WTC11 (cell line): ENCODE measurements around the gene ZEB2. TPM values are rescaled to one million over a fixed set of nuclear protein-coding genes. Genes with fewer than 3 reads are reported as not detected.

ENCODE experiments used
- ATAC-seq: fragments of 200-7000 bp; cut with Tn5 transposase; 2 replicates; pipeline ENCODE4 v1.10.0; 2021; ENCODE audit warnings: mild to moderate bottlenecking, moderate library complexity
- CTCF ChIA-PET: fragments of 300-600 bp; sonication (Branson Sonifier 250); formaldehyde crosslinking; loops from one replicate; lab custom pipeline; 2021; ENCODE audit warnings: antibody characterized with exemption; lab: Charles Lee
- POLR2A ChIA-PET: fragments of 350-600 bp; sonication (Branson Sonifier 250); formaldehyde crosslinking; loops from one replicate; lab custom pipeline; 2021; ENCODE audit warnings: antibody characterized with exemption; lab: Charles Lee
- DNase-seq: peaks from one replicate; pipeline ENCODE4 v3.0.0; 2021; ENCODE audit warnings: low spot score
- H3K27ac Mint-ChIP-seq: 2 replicates; pipeline ENCODE4 v1.8.0; 2021; ENCODE audit warnings: mixed read lengths
- H3K27me3 Mint-ChIP-seq: 2 replicates; pipeline ENCODE4 v1.8.0; 2021; ENCODE audit warnings: low read depth, mild to moderate bottlenecking, moderate library complexity, mixed read lengths
- H3K36me3 Mint-ChIP-seq: 2 replicates; pipeline ENCODE4 v1.8.0; 2021; ENCODE audit warnings: mixed read lengths
- H3K4me1 Mint-ChIP-seq: 2 replicates; pipeline ENCODE4 v1.8.0; 2022; ENCODE audit warnings: mixed read lengths
- H3K4me3 Mint-ChIP-seq: 2 replicates; pipeline ENCODE4 v1.8.0; 2021; ENCODE audit warnings: mild to moderate bottlenecking, moderate library complexity, mixed read lengths
- H3K9me3 Mint-ChIP-seq: 2 replicates; pipeline ENCODE4 v1.8.0; 2021; ENCODE audit warnings: mixed read lengths
- NFE2L1 ChIP-seq: sonication (generic); formaldehyde crosslinking; IDR thresholded peaks from 2 replicates; pipeline ENCODE4 v1.8.1; 2023; ENCODE audit warnings: missing genetic modification reagents
- NR1H2 ChIP-seq: sonication (generic); formaldehyde crosslinking; IDR thresholded peaks from 2 replicates; pipeline ENCODE4 v1.9.0; 2021; ENCODE audit warnings: mild to moderate bottlenecking, moderate library complexity, missing genetic modification reagents
- RELA ChIP-seq: sonication (generic); formaldehyde crosslinking; IDR thresholded peaks from 2 replicates; pipeline ENCODE4 v1.8.1; 2022; ENCODE audit warnings: missing genetic modification reagents, mild to moderate bottlenecking, borderline replicate concordance
- SMAD4 ChIP-seq: sonication (generic); formaldehyde crosslinking; IDR thresholded peaks from 2 replicates; pipeline ENCODE4 v1.8.0; 2022; ENCODE audit warnings: mild to moderate bottlenecking, missing genetic modification reagents
- ZBTB21 ChIP-seq: sonication (generic); formaldehyde crosslinking; IDR thresholded peaks from 2 replicates; pipeline ENCODE4 v1.8.1; 2023; ENCODE audit warnings: mild to moderate bottlenecking, missing genetic modification reagents, borderline replicate concordance
- ZNF396 ChIP-seq: fragments of 250-450 bp; sonication (Bioruptor Pico); IDR thresholded peaks from 2 replicates; pipeline ENCODE4 v1.8.0; 2021; ENCODE audit warnings: mild to moderate bottlenecking, moderate library complexity, borderline replicate concordance
- total RNA-seq: library from RNA; stranded (reverse); gene quantifications from 3 replicates; pipeline ENCODE4 v1.2.3, GENCODE V29; 2021
- TF ChIP-seq, protein P1 (sequence below): sonication (generic); formaldehyde crosslinking; IDR thresholded peaks from 2 replicates; pipeline ENCODE4 v1.8.0; 2022; ENCODE audit warnings: mild to moderate bottlenecking, missing genetic modification reagents
- TF ChIP-seq, protein P2 (sequence below): sonication (generic); formaldehyde crosslinking; IDR thresholded peaks from 2 replicates; pipeline ENCODE4 v1.8.0; 2022; ENCODE audit warnings: missing genetic modification reagents
- TF ChIP-seq, protein P3 (sequence below): fragments of 250-450 bp; sonication (Bioruptor Pico); IDR thresholded peaks from 2 replicates; pipeline ENCODE4 v1.9.0; 2021; ENCODE audit warnings: moderate library complexity, mild to moderate bottlenecking, inconsistent platforms, borderline replicate concordance
- TF ChIP-seq, protein P4 (sequence below): fragments of 250-450 bp; sonication (Bioruptor Pico); IDR thresholded peaks from 2 replicates; pipeline ENCODE4 v1.9.0; 2021; ENCODE audit warnings: mild to moderate bottlenecking, borderline replicate concordance
- TF ChIP-seq, protein P5 (sequence below): fragments of 200-600 bp; IDR thresholded peaks from 2 replicates; pipeline ENCODE4 v1.8.0; 2022; ENCODE audit warnings: antibody characterized with exemption
- TF ChIP-seq, protein P6 (sequence below): fragments of 250-450 bp; sonication (Bioruptor Pico); IDR thresholded peaks from 2 replicates; pipeline ENCODE4 v2.1.2; 2022; ENCODE audit warnings: mild to moderate bottlenecking, moderate library complexity
- TF ChIP-seq, protein P7 (sequence below): sonication (generic); formaldehyde crosslinking; conservative IDR thresholded peaks from 2 replicates; pipeline ENCODE4 v1.8.1; 2023; ENCODE audit warnings: mild to moderate bottlenecking, low read depth, missing genetic modification reagents, moderate library complexity
- TF ChIP-seq, protein P8 (sequence below): fragments of 250-450 bp; sonication (Bioruptor Pico); IDR thresholded peaks from 2 replicates; pipeline ENCODE4 v1.9.0; 2021; ENCODE audit warnings: mild to moderate bottlenecking

ZEB2 gene
- total RNA-seq, 1 experiment from 2014 or later, result 0.42 TPM

DNA sequence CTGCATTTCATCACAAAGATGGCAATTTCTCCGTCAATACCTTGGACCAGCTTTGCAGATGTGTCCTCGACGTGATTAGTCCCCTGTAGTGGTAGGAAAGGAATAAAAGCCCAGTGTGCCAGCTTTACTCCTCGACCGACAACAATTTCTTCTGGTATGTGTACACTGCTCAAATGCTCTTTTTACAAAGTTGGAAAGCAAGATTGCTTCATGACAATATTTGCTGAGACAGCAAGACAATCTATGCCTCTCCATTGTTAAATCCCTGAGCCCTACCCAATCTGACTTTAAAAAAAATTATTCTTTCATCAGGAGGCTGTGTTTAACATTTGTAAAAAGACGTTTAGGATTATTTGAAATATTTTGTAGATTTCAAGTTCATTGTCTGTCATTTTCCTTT, 27.6 kb upstream of the ZEB2 start (continued):
- TF ChIP-seq, protein P1, sequence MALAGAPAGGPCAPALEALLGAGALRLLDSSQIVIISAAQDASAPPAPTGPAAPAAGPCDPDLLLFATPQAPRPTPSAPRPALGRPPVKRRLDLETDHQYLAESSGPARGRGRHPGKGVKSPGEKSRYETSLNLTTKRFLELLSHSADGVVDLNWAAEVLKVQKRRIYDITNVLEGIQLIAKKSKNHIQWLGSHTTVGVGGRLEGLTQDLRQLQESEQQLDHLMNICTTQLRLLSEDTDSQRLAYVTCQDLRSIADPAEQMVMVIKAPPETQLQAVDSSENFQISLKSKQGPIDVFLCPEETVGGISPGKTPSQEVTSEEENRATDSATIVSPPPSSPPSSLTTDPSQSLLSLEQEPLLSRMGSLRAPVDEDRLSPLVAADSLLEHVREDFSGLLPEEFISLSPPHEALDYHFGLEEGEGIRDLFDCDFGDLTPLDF (CRISPR knock-in tag), result no peak
- TF ChIP-seq NFE2L1 (CRISPR knock-in tag) (no peak), SMAD4 (no peak)
- TF ChIP-seq, protein P2, sequence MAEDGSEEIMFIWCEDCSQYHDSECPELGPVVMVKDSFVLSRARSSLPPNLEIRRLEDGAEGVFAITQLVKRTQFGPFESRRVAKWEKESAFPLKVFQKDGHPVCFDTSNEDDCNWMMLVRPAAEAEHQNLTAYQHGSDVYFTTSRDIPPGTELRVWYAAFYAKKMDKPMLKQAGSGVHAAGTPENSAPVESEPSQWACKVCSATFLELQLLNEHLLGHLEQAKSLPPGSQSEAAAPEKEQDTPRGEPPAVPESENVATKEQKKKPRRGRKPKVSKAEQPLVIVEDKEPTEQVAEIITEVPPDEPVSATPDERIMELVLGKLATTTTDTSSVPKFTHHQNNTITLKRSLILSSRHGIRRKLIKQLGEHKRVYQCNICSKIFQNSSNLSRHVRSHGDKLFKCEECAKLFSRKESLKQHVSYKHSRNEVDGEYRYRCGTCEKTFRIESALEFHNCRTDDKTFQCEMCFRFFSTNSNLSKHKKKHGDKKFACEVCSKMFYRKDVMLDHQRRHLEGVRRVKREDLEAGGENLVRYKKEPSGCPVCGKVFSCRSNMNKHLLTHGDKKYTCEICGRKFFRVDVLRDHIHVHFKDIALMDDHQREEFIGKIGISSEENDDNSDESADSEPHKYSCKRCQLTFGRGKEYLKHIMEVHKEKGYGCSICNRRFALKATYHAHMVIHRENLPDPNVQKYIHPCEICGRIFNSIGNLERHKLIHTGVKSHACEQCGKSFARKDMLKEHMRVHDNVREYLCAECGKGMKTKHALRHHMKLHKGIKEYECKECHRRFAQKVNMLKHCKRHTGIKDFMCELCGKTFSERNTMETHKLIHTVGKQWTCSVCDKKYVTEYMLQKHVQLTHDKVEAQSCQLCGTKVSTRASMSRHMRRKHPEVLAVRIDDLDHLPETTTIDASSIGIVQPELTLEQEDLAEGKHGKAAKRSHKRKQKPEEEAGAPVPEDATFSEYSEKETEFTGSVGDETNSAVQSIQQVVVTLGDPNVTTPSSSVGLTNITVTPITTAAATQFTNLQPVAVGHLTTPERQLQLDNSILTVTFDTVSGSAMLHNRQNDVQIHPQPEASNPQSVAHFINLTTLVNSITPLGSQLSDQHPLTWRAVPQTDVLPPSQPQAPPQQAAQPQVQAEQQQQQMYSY (CRISPR knock-in tag), result no peak
- TF ChIP-seq, protein P3, sequence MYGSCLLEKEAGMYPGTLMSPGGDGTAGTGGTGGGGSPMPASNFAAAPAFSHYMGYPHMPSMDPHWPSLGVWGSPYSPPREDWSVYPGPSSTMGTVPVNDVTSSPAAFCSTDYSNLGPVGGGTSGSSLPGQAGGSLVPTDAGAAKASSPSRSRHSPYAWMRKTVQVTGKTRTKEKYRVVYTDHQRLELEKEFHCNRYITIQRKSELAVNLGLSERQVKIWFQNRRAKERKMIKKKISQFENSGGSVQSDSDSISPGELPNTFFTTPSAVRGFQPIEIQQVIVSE (CRISPR knock-in tag), result no peak
- TF ChIP-seq, protein P4, sequence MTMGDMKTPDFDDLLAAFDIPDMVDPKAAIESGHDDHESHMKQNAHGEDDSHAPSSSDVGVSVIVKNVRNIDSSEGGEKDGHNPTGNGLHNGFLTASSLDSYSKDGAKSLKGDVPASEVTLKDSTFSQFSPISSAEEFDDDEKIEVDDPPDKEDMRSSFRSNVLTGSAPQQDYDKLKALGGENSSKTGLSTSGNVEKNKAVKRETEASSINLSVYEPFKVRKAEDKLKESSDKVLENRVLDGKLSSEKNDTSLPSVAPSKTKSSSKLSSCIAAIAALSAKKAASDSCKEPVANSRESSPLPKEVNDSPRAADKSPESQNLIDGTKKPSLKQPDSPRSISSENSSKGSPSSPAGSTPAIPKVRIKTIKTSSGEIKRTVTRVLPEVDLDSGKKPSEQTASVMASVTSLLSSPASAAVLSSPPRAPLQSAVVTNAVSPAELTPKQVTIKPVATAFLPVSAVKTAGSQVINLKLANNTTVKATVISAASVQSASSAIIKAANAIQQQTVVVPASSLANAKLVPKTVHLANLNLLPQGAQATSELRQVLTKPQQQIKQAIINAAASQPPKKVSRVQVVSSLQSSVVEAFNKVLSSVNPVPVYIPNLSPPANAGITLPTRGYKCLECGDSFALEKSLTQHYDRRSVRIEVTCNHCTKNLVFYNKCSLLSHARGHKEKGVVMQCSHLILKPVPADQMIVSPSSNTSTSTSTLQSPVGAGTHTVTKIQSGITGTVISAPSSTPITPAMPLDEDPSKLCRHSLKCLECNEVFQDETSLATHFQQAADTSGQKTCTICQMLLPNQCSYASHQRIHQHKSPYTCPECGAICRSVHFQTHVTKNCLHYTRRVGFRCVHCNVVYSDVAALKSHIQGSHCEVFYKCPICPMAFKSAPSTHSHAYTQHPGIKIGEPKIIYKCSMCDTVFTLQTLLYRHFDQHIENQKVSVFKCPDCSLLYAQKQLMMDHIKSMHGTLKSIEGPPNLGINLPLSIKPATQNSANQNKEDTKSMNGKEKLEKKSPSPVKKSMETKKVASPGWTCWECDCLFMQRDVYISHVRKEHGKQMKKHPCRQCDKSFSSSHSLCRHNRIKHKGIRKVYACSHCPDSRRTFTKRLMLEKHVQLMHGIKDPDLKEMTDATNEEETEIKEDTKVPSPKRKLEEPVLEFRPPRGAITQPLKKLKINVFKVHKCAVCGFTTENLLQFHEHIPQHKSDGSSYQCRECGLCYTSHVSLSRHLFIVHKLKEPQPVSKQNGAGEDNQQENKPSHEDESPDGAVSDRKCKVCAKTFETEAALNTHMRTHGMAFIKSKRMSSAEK (CRISPR knock-in tag), result no peak

DNA sequence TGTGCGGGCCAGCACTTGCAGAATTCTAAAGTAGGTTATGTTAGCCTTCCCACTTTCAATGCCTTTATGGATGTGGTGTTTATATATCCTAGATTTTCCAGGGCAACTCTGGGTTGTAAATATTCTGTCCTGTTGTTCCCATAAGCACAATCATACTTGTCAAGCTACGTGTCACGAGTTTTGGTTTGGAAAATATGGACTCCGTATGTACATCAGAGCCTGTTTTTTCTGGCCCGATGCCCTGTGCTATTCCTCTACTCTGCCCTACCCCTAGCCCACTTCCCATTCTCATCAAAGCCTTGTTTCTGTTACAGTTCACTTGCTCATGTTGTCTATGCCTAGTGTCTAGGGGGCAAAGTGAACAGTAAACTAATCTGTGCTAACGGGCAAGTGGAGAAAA, 27.0 kb upstream of the ZEB2 start:
- no peak overlapping the region for H3K4me3 Mint-ChIP-seq
- no peaks in the 10 kb centered on the region for H3K36me3 Mint-ChIP-seq
- ChIA-PET CTCF (no interaction called here), POLR2A (no interaction called here)
- DNase-seq (no peak), ATAC-seq (no peak)
- H3K9me3 Mint-ChIP-seq, result no peaks in the 10 kb centered on the region
- TF ChIP-seq ZNF396 (CRISPR knock-in tag) (no peak), RELA (no peak), NR1H2 (CRISPR knock-in tag) (no peak), SMAD4 (no peak), ZBTB21 (CRISPR knock-in tag) (no peak)
- TF ChIP-seq, protein P5, sequence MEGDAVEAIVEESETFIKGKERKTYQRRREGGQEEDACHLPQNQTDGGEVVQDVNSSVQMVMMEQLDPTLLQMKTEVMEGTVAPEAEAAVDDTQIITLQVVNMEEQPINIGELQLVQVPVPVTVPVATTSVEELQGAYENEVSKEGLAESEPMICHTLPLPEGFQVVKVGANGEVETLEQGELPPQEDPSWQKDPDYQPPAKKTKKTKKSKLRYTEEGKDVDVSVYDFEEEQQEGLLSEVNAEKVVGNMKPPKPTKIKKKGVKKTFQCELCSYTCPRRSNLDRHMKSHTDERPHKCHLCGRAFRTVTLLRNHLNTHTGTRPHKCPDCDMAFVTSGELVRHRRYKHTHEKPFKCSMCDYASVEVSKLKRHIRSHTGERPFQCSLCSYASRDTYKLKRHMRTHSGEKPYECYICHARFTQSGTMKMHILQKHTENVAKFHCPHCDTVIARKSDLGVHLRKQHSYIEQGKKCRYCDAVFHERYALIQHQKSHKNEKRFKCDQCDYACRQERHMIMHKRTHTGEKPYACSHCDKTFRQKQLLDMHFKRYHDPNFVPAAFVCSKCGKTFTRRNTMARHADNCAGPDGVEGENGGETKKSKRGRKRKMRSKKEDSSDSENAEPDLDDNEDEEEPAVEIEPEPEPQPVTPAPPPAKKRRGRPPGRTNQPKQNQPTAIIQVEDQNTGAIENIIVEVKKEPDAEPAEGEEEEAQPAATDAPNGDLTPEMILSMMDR, result no peak
- TF ChIP-seq, protein P6, sequence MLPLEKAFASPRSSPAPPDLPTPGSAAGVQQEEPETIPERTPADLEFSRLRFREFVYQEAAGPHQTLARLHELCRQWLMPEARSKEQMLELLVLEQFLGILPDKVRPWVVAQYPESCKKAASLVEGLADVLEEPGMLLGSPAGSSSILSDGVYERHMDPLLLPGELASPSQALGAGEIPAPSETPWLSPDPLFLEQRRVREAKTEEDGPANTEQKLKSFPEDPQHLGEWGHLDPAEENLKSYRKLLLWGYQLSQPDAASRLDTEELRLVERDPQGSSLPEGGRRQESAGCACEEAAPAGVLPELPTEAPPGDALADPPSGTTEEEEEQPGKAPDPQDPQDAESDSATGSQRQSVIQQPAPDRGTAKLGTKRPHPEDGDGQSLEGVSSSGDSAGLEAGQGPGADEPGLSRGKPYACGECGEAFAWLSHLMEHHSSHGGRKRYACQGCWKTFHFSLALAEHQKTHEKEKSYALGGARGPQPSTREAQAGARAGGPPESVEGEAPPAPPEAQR (CRISPR knock-in tag), result no peak
- TF ChIP-seq, protein P7, sequence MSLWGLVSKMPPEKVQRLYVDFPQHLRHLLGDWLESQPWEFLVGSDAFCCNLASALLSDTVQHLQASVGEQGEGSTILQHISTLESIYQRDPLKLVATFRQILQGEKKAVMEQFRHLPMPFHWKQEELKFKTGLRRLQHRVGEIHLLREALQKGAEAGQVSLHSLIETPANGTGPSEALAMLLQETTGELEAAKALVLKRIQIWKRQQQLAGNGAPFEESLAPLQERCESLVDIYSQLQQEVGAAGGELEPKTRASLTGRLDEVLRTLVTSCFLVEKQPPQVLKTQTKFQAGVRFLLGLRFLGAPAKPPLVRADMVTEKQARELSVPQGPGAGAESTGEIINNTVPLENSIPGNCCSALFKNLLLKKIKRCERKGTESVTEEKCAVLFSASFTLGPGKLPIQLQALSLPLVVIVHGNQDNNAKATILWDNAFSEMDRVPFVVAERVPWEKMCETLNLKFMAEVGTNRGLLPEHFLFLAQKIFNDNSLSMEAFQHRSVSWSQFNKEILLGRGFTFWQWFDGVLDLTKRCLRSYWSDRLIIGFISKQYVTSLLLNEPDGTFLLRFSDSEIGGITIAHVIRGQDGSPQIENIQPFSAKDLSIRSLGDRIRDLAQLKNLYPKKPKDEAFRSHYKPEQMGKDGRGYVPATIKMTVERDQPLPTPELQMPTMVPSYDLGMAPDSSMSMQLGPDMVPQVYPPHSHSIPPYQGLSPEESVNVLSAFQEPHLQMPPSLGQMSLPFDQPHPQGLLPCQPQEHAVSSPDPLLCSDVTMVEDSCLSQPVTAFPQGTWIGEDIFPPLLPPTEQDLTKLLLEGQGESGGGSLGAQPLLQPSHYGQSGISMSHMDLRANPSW (CRISPR knock-in tag), result no peak
- TF ChIP-seq, protein P8, sequence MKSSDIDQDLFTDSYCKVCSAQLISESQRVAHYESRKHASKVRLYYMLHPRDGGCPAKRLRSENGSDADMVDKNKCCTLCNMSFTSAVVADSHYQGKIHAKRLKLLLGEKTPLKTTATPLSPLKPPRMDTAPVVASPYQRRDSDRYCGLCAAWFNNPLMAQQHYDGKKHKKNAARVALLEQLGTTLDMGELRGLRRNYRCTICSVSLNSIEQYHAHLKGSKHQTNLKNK (CRISPR knock-in tag), result no peak
- H3K27me3 Mint-ChIP-seq, result no peaks in the 10 kb centered on the region; the same call in 1 of the 2 replicates
- H3K4me1 Mint-ChIP-seq, result peaks cover 9% of the 10 kb centered on the region
- H3K27ac Mint-ChIP-seq, result no peak overlapping the region
